Measurements from ENCODE around the gene MAP2K6.

The MAP2K6 gene

DNA sequence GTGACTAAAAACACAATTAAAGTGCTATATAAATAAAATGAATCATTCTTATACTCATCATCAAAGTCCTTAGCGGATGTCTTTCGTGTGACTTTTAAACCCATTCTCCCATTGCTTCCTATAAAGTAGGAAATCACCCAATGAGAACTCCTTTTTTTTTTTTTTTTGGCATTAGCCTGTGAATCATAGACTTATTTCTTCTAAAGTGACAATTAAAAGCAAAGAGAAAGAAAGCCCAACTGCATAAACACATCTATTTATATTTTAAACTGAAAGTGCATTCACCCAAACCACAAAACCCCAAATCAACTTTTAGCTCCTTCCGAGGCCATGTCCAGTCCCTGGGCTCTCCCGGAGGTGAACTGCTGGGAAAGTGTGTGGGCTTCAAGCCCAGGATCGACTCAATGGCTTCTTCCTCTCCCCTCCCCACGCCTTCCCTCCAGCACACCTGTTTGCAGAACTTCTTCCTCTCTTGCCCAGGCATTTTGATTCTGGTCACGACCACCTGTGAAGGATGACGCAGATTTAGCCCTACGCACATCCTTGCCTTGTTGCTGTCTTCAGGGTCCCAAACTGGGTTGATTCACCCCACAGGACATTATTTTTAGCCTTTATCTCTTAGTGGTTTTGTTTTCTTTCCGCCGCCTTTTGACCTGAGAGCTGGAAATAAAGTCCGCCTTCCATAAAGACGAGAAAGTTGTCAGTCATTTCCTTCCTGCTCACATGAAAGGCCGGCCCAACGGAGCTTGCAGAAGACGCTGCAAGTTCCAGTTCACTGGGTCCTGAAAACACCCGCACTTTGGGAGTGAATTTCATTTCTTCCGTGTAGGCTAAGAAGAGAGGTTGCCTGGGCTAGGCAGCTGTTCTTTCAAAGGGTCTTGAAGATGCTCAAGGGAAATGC lies 166.8 kb downstream of the MAP2K6 start:
- H3K27ac ChIP-seq: no peak overlapping the region

GRCh38 chr17:69588316-69588715 lies 173.8 kb downstream of the MAP2K6 start:
- H3K27ac ChIP-seq: no peak overlapping the region
- no peak for TF ChIP-seq ZFX (IDR thresholded peaks at IDR 0.05)
- TF ChIP-seq, protein P1, sequence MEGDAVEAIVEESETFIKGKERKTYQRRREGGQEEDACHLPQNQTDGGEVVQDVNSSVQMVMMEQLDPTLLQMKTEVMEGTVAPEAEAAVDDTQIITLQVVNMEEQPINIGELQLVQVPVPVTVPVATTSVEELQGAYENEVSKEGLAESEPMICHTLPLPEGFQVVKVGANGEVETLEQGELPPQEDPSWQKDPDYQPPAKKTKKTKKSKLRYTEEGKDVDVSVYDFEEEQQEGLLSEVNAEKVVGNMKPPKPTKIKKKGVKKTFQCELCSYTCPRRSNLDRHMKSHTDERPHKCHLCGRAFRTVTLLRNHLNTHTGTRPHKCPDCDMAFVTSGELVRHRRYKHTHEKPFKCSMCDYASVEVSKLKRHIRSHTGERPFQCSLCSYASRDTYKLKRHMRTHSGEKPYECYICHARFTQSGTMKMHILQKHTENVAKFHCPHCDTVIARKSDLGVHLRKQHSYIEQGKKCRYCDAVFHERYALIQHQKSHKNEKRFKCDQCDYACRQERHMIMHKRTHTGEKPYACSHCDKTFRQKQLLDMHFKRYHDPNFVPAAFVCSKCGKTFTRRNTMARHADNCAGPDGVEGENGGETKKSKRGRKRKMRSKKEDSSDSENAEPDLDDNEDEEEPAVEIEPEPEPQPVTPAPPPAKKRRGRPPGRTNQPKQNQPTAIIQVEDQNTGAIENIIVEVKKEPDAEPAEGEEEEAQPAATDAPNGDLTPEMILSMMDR (conservative IDR thresholded peaks at IDR 0.05): no peak

More for the DNA sequence above, 166.8 kb downstream of the MAP2K6 start:
- TF ChIP-seq, protein P1 (conservative IDR thresholded peaks at IDR 0.05): no peak
- no peak for TF ChIP-seq ZFX (IDR thresholded peaks at IDR 0.05)

- no peak overlapping the region for H3K27ac ChIP-seq
- TF ChIP-seq ZFX (IDR thresholded peaks at IDR 0.05): no peak
- TF ChIP-seq, protein P1 (conservative IDR thresholded peaks at IDR 0.05): no peak
These were observed 174.3 kb downstream of the MAP2K6 start for GRCh38 chr17:69588827-69589239.

DNA sequence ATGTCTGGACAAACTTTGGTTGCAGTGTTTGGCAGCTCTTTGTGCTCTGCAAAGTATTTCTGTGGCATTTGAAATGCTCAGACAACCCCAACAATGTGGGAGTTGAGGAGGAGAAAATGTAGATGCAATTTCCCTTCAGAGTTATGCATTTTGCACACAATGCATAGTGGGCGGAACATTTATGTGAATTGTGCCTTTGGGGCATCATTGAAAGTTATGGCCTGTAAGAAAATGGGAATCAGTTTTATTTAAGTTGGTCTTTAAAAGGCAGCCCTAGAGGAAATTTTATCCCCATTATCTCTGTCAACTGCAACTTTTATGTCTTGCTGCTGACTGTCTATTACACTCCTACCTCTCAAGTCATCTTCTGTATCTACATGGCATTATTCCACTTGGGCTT lies 176.2 kb downstream of the MAP2K6 start:
- H3K27ac ChIP-seq: no peak overlapping the region
- TF ChIP-seq ZFX (IDR thresholded peaks at IDR 0.05): no peak
- TF ChIP-seq, protein P1 (conservative IDR thresholded peaks at IDR 0.05): no peak

DNA sequence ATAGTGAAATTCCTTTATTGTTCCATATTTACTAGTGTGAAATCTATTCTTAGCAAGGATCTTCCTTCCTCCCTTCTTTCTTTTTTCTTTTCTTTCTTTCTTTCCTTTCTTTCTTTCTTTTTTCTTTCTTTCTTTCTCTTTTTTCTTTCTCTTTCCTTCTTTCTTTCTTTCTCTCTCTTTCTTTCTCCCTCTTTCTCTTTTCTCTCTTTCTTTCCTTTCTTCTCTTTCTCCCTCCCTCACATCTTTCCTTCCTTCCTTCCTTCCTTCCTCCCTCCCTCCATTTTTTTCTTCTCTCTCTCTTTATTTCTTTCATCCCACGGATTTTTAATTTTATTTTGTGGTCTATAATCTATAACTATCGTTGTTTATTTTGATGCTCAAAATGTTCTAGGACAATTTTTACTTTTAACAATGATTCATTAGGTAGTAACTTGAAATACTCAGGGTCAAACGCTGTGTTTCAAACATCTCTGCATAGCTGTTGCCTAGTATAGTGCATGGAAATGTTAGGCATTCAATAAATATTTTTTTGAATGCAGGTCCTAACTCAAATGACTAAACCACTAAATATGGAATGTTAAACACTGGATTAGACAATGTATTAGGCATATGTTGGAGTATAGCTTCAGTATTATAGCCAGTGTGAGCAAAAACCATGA lies 178.3 kb downstream of the MAP2K6 start:
- no peak overlapping the region for H3K27ac ChIP-seq
- no peak for TF ChIP-seq ZFX (IDR thresholded peaks at IDR 0.05)
- TF ChIP-seq, protein P1 (conservative IDR thresholded peaks at IDR 0.05): no peak

DNA sequence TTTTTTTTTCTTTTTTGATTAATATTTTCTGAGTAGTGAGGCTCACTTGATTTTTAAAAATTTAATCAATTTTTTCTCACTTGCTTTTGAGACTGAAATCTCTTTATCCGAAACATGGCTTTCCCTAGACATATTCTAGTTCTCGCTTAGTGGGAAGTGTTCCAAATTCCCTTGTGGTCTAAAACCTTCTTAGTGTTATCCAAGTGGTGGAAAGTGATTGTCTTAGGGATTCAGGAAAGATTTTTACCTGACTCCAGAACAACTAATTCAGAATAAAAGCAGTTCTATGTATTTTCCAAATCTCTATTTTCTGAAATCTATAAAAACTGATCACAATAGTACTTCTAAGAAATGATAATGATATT lies 178.8 kb downstream of the MAP2K6 start:
- TF ChIP-seq, protein P1 (conservative IDR thresholded peaks at IDR 0.05): no peak
- TF ChIP-seq ZFX (IDR thresholded peaks at IDR 0.05): no peak

DNA sequence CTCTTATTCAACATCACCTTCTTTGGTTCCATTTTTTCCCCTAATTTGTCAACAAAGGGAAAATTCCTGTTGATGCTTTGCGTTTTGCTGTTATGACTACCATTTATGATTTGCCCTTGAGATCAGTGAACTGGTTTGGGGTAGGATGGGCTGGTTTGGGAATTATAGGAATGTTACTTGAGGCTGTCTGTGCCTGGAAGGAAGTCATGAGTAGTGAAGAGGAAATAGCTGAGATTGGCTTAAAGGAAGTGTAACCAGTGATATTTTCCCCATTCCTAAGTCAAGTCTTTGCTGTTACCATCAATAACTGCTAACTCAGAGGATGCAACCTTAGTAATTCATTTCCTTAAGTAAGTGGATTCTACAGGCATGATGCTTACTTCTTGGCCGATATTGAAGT lies 179.2 kb downstream of the MAP2K6 start:
- H3K27ac ChIP-seq: no peak overlapping the region
- TF ChIP-seq, protein P1 (conservative IDR thresholded peaks at IDR 0.05): no peak
- no peak for TF ChIP-seq ZFX (IDR thresholded peaks at IDR 0.05)

More for the DNA sequence above, 178.8 kb downstream of the MAP2K6 start:
- H3K27ac ChIP-seq: no peak overlapping the region

Measured in C4-2B (cell line).